Smooth muscle cell (in vitro differentiated cells): Measurements from ENCODE around the gene C10orf90. TPM values are rescaled to one million over a fixed set of nuclear protein-coding genes. Genes with fewer than 3 reads are reported as not detected.

Experiments used
- DNase-seq: peaks from one replicate; lab custom pipeline; 2025; ENCODE audit not compliant: unreplicated experiment; lab: John Stamatoyannopoulos, UW
- H2AFZ ChIP-seq: fragments of 200-600 bp; sonication (generic); 2 replicates; pipeline ENCODE4 v1.6.0; 2016; ENCODE audit warnings: antibody characterized with exemption, low read depth, mild to moderate bottlenecking
- H3F3A ChIP-seq: fragments of 200-600 bp; sonication (generic); 2 replicates; pipeline ENCODE4 v1.6.0; 2017; ENCODE audit warnings: antibody characterized with exemption, low read depth
- H3K27ac ChIP-seq: fragments of 200-600 bp; sonication (generic); 2 replicates; pipeline ENCODE4 v1.5.1; 2016; ENCODE audit warnings: low read depth, mild to moderate bottlenecking
- H3K27me3 ChIP-seq: fragments of 200-600 bp; sonication (generic); 2 replicates; pipeline ENCODE4 v1.6.1; 2016; ENCODE audit warnings: low read depth, mild to moderate bottlenecking
- H3K36me3 ChIP-seq: fragments of 200-600 bp; sonication (generic); 2 replicates; pipeline ENCODE4 v1.5.1; 2016; ENCODE audit warnings: low read depth
- H3K4me1 ChIP-seq: fragments of 200-600 bp; sonication (generic); 2 replicates; pipeline ENCODE4 v1.5.1; 2016; ENCODE audit warnings: low read depth
- H3K4me2 ChIP-seq: fragments of 200-600 bp; sonication (generic); 2 replicates; pipeline ENCODE4 v1.6.0; 2016; ENCODE audit warnings: mild to moderate bottlenecking
- H3K4me3 ChIP-seq: fragments of 200-600 bp; sonication (generic); 2 replicates; pipeline ENCODE4 v1.5.1; 2016; ENCODE audit warnings: mild to moderate bottlenecking
- H3K79me2 ChIP-seq: fragments of 200-600 bp; sonication (generic); 2 replicates; pipeline ENCODE4 v1.6.0; 2016; ENCODE audit warnings: low read depth, mild to moderate bottlenecking
- H3K9ac ChIP-seq: fragments of 200-600 bp; sonication (generic); 2 replicates; pipeline ENCODE4 v1.6.0; 2016; ENCODE audit warnings: low read depth
- H3K9me3 ChIP-seq: fragments of 200-600 bp; sonication (generic); replicated peaks from 2 replicates; pipeline ENCODE4 v1.5.1; 2016; ENCODE audit warnings: low read depth
- H4K20me1 ChIP-seq: fragments of 200-600 bp; sonication (generic); 2 replicates; pipeline ENCODE4 v1.6.0; 2016; ENCODE audit warnings: low read depth
- WGBS: methylation state at CpG from one replicate; pipeline ENCODE4 v1.1.7; 2016; ENCODE audit warnings: low lambda C conversion rate; 5-methylcytosine and 5-hydroxymethylcytosine counted together
- polyA plus RNA-seq: library from polyadenylated mRNA; unstranded; fragments of >200 nt; fragmentation: Nextera tagmentation; extraction: Ambion mirVana; gene quantifications from 2 replicates; pipeline ENCODE4 v1.2.1, GENCODE V29; 2016
- total RNA-seq: library from RNA; depleted of rRNA; stranded (reverse); fragments of >200 nt; gene quantifications from 2 replicates; pipeline ENCODE4 v1.2.3, GENCODE V29; 2014
- TF ChIP-seq, protein P1 (sequence below): fragments of 200-600 bp; sonication (generic); IDR thresholded peaks from 2 replicates; pipeline ENCODE4 v1.5.1; 2017; ENCODE audit warnings: borderline replicate concordance, mild to moderate bottlenecking, antibody characterized with exemption; ENCODE audit not compliant: insufficient read depth, poor library complexity, severe bottlenecking

Gene C10orf90
- total and polyA plus RNA-seq, 2 experiments from 2014 or later = 0.10 to 1.8 TPM

- Histone ChIP-seq H3K9ac (no peak overlapping the region), H2AFZ (no peak overlapping the region), H4K20me1 (no peaks in the 10 kb centered on the region), H3K4me3 (no peak overlapping the region), H3K36me3 (no peaks in the 10 kb centered on the region), H3K79me2 (no peaks in the 10 kb centered on the region), H3K27ac (peak overlapping the region; percentile 23), H3K27me3 (no peaks in the 10 kb centered on the region), H3K4me1 (no peaks in the 10 kb centered on the region), H3K9me3 (no peaks in the 10 kb centered on the region), H3K4me2 (peak overlapping the region; percentile 12), H3F3A (peaks cover 16% of the 10 kb centered on the region)
- TF ChIP-seq, protein P1, sequence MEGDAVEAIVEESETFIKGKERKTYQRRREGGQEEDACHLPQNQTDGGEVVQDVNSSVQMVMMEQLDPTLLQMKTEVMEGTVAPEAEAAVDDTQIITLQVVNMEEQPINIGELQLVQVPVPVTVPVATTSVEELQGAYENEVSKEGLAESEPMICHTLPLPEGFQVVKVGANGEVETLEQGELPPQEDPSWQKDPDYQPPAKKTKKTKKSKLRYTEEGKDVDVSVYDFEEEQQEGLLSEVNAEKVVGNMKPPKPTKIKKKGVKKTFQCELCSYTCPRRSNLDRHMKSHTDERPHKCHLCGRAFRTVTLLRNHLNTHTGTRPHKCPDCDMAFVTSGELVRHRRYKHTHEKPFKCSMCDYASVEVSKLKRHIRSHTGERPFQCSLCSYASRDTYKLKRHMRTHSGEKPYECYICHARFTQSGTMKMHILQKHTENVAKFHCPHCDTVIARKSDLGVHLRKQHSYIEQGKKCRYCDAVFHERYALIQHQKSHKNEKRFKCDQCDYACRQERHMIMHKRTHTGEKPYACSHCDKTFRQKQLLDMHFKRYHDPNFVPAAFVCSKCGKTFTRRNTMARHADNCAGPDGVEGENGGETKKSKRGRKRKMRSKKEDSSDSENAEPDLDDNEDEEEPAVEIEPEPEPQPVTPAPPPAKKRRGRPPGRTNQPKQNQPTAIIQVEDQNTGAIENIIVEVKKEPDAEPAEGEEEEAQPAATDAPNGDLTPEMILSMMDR = no peak
- DNase-seq = no peak
- WGBS = 80% methylated on average over 6 of the region's 6 CpGs
Measured at GRCh38 chr10:126475074-126475691, 195.3 kb downstream of the C10orf90 start.

DNA sequence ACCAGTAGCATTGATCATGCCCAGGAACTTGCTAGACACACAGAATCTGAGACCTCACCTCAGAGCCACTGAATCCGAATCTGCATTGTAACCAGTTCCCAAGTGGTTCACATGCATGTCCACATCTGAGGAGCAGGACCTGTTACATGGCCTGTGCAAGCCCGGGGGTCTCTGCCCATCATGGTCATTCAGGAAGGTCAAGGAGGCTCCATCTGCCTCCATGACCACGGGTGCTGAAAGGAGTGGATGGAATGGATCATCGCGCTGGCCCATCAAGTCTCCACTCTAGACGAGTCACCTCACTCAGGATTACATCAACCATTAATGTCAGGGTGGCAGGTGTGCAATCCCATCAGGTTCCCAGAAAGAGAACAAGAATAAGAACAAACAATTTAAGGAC lies 196.5 kb downstream of the C10orf90 start:
- 96% methylated on average over 6 of the region's 6 CpGs for WGBS
- Histone ChIP-seq H3K27me3 (no peaks in the 10 kb centered on the region), H3K79me2 (no peaks in the 10 kb centered on the region), H3K9ac (no peak overlapping the region), H2AFZ (no peak overlapping the region), H3K4me1 (no peaks in the 10 kb centered on the region), H3K4me3 (no peak overlapping the region), H3K27ac (no peak overlapping the region), H3K4me2 (no peak overlapping the region), H3K36me3 (no peaks in the 10 kb centered on the region), H3K9me3 (no peaks in the 10 kb centered on the region), H3F3A (peaks cover 16% of the 10 kb centered on the region), H4K20me1 (no peaks in the 10 kb centered on the region)
- TF ChIP-seq, protein P1 = no peak
- no peak for DNase-seq

- TF ChIP-seq, protein P1 = no peak
- peaks cover 16% of the 10 kb centered on the region for H3F3A ChIP-seq
- peak overlapping the region; percentile 66 for H3K4me2 ChIP-seq
- no peaks in the 10 kb centered on the region for H3K4me1 ChIP-seq
- H4K20me1 ChIP-seq = no peaks in the 10 kb centered on the region
- H2AFZ ChIP-seq = peak overlapping the region; percentile 59
- no peak overlapping the region for H3K4me3 ChIP-seq
- no peak overlapping the region for H3K9ac ChIP-seq
- H3K9me3 ChIP-seq = no peaks in the 10 kb centered on the region
- 22% methylated on average over 8 of the region's 8 CpGs for WGBS
- no peak for DNase-seq
- H3K79me2 ChIP-seq = no peaks in the 10 kb centered on the region
- H3K27me3 ChIP-seq = no peaks in the 10 kb centered on the region
- peak overlapping the region; percentile 14 for H3K27ac ChIP-seq
- H3K36me3 ChIP-seq = no peaks in the 10 kb centered on the region
Measured at GRCh38 chr10:126470991-126471390, 199.5 kb downstream of the C10orf90 start.

DNA sequence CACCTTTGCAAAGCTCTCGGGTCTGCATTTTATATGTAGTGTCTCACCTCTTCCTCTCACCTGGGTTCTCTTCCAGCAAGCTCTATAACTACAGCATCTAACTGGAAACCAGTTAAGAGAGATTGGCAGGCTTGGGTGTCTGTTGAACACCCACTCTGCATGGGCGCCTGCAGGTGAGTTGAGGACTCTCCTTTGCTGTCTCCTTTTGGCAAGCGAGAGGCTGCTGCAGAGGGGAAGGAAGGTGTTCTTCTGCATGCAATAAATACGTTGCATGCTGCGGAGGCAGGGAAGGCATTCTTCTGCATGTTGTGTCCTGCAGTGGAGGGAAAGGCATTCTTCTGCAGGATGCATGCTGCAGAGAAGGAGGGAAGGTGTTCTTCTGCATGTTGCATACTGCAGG lies 200.8 kb downstream of the C10orf90 start:
- no peak overlapping the region for H3K9ac ChIP-seq
- 96% methylated on average over 5 of the region's 5 CpGs for WGBS
- H3F3A ChIP-seq = peaks cover 11% of the 10 kb centered on the region
- no peak for DNase-seq
- H3K27ac ChIP-seq = no peak overlapping the region
- no peaks in the 10 kb centered on the region for H3K36me3 ChIP-seq
- H2AFZ ChIP-seq = no peak overlapping the region
- H3K9me3 ChIP-seq = no peaks in the 10 kb centered on the region
- H3K79me2 ChIP-seq = no peaks in the 10 kb centered on the region
- TF ChIP-seq, protein P1 = no peak
- no peaks in the 10 kb centered on the region for H3K4me1 ChIP-seq
- H3K27me3 ChIP-seq = no peaks in the 10 kb centered on the region
- no peaks in the 10 kb centered on the region for H4K20me1 ChIP-seq
- H3K4me3 ChIP-seq = no peak overlapping the region
- H3K4me2 ChIP-seq = no peak overlapping the region
